Hematopoietic multipotent progenitor cell (in vitro differentiated cells): ENCODE measurements around the gene PRRX2. TPM values are rescaled to one million over a fixed set of nuclear protein-coding genes. Genes with fewer than 3 reads are reported as not detected.

Experiments used
- DNase-seq, 3 donors: peaks; one replicate each; pipeline ENCODE4 v3.0.0-alpha.2; 2011 to 2015; ENCODE audit warnings: low read depth in 2 of 3, low spot score in 2 of 3
- total RNA-seq: library from RNA; depleted of rRNA; stranded (reverse); fragments of >200 nt; gene quantifications from one replicate; pipeline ENCODE4 v1.2.3, GENCODE V29; 2012

The PRRX2 gene
- total RNA-seq: not detected

GRCh38 chr9:129665389-129665775, at the start of gene PRRX2:
PRRX2 (plus strand) TSS chr9:129665647; CDS start chr9:129665868, 221 bp downstream.
- peak in 1 of 3 donors; percentile 47 for DNase-seq

DNA sequence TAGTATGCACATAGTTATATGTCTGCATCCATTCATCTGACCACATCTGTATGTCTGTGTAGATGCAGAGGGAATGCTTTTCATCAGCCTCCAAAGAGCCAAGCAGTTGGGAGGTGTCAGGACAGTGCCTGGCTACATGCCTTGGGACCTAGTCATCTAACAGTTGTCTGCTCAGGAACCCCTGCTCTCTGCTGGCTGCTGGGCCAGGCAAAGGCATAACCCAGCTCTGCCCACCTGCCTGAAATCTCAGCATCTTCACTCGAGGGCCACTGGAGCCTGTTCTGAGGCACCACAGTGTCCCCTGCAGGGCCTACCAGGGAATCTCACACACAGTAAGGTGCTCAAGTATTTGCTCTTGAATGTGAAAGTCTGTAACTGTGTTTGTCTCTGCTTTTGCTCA, 48.3 kb upstream of the PRRX2 start:
- no peak for DNase-seq

GRCh38 chr9:129619787-129620668, 45.4 kb upstream of the PRRX2 start:
- DNase-seq: peak in 2 of 3 donors; percentile 50 to 51

DNA sequence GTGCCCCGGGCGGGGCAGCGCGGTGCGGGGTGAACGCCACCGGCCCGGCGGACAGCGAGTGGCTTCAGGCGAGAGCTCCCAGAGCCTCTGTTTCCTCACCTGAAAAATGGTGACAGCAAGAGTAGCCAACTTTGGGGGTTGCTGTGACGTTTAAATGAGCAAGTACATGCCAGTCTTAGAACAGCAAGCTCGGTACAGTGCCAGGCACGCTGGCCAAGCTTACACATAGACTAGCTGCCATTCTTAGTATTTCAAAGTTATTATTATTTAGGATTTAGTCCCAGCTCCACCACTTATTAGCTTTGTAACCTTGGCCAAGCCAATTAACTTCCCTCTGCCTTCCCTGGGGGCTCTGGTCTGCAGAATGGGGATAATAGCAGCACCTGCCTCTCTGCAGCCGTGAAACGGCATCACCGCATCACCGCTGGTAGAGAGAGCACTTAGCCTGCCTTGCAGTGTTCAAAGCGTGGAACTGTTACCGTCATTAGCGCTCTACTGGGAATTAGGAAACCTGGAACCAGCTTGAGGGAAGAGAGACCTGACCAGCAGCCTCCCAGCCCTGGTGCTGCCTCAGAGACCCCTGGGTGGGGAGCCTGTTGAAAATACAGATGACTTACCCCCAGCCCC, 44.7 kb upstream of the PRRX2 start, which contains the start of gene C9orf50:
TSS of gene C9orf50 (minus strand) at position 433 of the 627 bp plus-strand sequence. CDS start 527 bp downstream, outside the sequence.
- DNase-seq: no peak

DNA sequence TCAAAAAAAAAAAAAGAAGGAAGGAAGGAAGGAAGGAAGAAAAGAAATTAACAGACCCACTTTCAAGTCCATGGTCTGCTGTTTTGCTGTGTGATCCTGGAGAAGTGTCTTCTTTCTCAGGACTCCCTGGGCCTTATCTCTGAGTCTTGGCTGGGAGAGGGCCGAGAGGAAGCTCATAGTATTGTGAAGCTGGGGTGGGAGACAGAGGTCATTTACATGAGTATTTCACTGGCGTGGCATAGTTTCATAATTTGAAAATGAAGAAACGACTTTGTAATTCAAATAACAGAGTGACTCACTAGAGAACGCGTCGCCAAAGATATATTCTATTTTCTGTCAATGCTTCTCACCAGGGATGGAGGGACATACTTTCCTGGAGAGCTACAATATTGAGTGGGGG, 42.1 kb upstream of the PRRX2 start:
- DNase-seq: no peak

GRCh38 chr9:129624168-129624759, 41.2 kb upstream of the PRRX2 start:
- peak in 1 of 3 donors; percentile 67 for DNase-seq

DNA sequence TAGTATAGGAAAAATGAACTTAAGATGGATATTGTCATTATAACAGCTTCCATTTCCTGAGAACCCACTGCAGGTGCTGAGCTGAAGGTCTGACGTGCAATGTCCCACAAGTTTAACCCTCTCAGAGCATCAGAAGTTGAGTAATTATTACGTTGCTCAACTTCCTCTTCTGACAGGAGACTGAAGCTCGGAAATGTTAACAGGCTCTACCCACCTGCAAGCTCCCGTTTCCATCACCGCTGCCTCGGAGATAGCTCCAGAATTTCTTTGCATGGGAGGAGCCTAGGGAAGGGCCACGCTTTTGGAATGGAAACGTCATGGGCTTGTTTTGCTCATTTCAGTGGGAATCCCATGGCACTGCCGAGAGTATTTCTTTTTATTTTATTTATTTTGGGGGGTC, 40.5 kb upstream of the PRRX2 start:
- DNase-seq: peak in 2 of 3 donors; percentile 79 to 89

- peak; percentile 88 to 91 (median 90) for DNase-seq
These were observed 39.3 kb upstream of the PRRX2 start, which contains the start of gene NTMT1 for GRCh38 chr9:129626079-129626624. NTMT1 (plus strand) TSS chr9:129626163; CDS start chr9:129632704, 6,541 bp downstream.

GRCh38 chr9:129626625-129627284, 38.7 kb upstream of the PRRX2 start:
- no peak for DNase-seq

DNA sequence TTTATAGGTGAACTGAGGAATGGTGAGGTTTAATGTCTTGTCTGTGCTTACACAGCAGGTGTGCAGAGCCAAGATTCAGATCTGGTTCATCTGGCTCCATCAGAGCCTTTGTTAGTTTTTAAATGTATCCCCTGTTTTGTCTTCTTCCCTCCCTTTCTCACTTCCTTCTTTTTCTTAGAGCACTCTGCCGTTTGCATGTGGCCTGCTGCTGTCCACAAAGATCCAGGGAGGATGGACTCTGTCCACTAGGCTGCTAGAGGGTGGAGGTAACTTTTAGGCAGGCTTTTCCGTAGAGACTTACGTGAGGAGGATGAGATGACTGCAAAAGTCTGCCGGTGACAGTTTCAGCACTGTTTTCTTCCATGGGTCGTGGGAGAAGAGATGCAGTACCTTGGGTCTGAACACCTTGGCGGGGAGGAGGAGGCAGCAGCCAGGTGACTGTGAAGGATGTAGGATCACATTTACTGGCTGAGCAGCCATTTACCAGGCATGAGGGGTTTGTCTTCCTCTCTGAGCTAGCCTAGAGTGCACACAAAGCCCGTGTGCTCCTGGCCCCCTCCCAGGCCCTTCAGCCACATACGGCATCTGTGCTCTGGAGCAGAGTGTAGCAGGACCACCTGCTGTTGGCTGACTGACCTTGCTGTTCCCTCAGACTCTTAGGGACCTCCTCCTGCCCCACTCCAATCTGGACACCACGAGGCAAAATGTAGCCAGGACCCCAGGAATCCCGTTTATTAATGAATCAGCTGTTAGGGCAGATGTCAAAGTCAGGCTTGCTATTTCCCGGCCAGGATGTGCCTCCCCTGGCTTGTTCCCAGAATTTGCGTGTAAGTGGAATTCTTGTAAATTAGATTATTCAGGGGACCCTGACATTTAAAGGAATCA, 37.6 kb upstream of the PRRX2 start:
- DNase-seq: no peak

GRCh38 chr9:129628709-129629108, 36.7 kb upstream of the PRRX2 start:
- no peak for DNase-seq

- DNase-seq: no peak
These were observed 36.1 kb upstream of the PRRX2 start for GRCh38 chr9:129629251-129629820.

- no peak for DNase-seq
These were observed 34.3 kb upstream of the PRRX2 start for GRCh38 chr9:129630967-129631673.

- no peak for DNase-seq
These were observed 33.7 kb upstream of the PRRX2 start for GRCh38 chr9:129631674-129632129.

DNA sequence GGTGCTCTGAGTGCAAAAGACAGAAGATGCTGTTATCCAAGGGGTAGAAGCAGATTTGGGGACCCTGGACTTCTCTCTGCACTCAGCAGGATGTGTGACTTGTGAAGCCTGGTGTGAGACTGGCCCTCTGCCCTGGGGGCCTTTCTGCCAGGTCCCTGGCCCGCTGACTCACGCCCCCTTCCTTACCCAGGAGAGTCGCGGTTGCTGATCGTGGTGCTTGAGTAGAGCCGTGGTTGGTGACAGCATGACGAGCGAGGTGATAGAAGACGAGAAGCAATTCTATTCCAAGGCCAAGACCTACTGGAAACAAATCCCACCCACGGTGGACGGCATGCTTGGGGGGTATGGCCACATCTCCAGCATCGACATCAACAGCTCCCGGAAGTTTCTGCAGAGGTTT, 33.0 kb upstream of the PRRX2 start:
- no peak for DNase-seq

- DNase-seq: no peak
These were observed 32.2 kb upstream of the PRRX2 start for GRCh38 chr9:129633207-129633606.

DNA sequence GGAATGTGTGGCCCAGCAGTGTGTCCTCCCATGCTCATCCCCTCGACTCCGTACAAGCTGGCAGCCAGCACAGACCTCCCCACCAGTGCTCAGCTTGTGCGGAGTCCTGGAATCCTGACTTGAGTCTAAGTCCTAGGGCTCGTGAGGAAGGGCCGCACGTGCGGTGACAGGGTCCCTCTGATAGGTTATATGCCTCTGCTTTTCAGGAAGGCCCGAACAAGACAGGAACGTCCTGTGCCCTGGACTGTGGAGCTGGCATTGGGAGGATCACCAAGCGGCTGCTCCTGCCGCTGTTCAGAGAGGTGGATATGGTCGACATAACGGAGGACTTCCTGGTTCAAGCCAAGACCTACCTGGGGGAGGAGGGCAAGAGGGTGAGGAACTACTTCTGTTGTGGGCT, 31.6 kb upstream of the PRRX2 start:
- DNase-seq: no peak
